HG03520 (cell line): ENCODE data around the gene CTNNA2.

Experiments used
- ATAC-seq: cut with Tn5 transposase; IDR thresholded peaks from one replicate; pipeline ENCODE4 v1.9.1; 2021; ENCODE audit warnings: mild to moderate bottlenecking, moderate library complexity; ENCODE audit not compliant: unreplicated experiment

Gene CTNNA2

GRCh38 chr2:80420530-80421208, 907.8 kb downstream of the CTNNA2 start:
- no peak for ATAC-seq

GRCh38 chr2:80429251-80429650, 916.4 kb downstream of the CTNNA2 start:
- ATAC-seq = no peak

DNA sequence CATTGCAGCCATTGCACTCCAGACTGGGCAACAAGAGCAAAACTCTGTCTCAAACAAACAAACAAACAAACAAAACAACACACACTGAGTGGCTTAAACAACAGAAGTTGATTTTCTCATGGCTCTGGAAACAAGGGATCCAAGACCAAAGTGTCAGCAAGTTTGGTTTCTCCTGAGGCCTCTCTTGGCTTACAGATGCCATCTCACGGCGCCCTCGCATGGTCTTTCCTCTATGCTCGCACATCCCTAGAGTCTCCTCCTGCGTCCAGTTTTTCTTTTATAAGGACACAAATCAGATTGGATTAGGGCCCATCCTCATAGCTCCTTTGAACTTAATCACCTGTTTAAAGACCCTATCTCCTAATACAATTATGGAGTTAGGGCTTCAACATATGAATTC, 925.1 kb downstream of the CTNNA2 start:
- ATAC-seq = no peak

- no peak for ATAC-seq
Measured at GRCh38 chr2:80438686-80439085, 925.8 kb downstream of the CTNNA2 start.

DNA sequence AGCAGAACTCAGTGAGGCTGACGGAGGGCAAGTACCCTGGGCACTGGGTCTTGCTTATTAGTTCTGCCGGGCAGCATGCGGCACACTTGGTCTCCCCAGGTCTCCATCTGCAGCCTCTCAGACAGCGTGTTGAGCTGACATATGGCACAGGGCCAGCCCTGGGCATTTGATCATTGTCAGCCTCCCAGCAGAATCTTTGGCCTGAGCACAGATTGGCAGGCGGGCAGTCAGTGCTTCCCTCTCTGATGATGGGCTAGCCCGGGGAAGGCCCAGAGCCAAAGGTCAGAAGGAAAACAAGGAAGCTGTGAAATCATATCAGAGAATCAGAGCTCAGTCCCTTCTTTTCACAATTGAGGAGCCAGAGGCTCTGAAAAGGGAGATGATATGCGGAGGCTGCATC, 941.8 kb downstream of the CTNNA2 start:
- no peak for ATAC-seq

DNA sequence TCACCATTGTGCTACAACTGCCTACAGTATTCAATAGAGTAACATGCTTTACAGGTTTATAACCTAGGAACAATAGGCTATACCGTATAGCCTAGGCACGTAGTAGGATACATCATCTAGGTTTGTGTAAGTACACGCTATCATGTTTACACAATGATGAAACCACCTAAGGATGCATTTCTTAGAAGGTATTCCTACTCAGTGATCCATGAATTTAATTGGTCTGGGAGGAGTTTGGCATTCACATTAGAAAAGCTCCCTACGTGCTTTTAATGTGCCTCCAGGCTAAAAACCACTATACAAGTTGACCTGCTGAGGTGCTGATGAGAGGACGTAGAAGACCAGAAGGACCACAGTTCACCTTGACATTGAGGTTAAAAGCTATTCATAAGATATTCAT, 946.2 kb downstream of the CTNNA2 start:
- ATAC-seq = no peak

GRCh38 chr2:80461505-80462197, 948.8 kb downstream of the CTNNA2 start:
- ATAC-seq = no peak

DNA sequence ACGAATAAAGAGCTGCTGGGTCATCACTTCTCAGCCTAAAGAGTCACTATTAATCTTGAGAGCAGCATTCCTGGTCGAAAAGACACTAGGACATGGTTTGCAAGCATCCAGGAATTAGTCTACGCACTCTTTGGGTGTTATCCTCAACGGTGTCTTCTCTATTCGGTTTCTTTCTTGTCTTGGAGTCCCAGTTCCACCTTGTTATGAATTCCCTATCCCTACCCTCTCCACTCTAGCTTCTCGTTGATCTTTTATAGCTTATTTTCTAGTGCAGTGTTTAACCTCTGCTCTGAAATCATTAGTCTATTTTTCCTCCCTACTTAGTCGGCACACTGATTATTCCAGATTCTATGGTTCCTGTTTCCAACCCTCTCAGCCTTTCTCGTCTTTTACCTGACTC, 949.8 kb downstream of the CTNNA2 start:
- no peak for ATAC-seq

DNA sequence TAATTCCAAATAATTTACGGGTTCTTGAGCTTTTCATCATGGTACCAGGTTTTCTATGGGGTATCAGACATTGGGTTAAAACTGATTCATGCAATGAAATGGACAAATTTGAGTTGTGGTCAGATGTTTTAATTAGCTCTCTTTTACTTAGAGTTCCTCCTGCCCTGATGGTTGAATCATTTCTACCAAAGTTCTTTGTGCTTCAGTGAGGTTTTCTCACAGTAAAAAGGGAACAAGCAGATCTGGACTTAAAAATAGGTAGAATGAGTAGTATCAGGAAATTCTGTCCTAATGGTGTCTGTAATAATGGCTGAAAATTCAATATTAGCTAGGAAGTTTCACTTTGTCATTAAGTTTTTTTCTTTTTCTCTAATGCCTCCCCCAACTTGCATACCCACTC, 951.4 kb downstream of the CTNNA2 start:
- ATAC-seq = no peak

- no peak for ATAC-seq
Measured at GRCh38 chr2:80467262-80467811, 954.5 kb downstream of the CTNNA2 start.

- no peak for ATAC-seq
Measured at GRCh38 chr2:80469428-80469827, 956.6 kb downstream of the CTNNA2 start.

DNA sequence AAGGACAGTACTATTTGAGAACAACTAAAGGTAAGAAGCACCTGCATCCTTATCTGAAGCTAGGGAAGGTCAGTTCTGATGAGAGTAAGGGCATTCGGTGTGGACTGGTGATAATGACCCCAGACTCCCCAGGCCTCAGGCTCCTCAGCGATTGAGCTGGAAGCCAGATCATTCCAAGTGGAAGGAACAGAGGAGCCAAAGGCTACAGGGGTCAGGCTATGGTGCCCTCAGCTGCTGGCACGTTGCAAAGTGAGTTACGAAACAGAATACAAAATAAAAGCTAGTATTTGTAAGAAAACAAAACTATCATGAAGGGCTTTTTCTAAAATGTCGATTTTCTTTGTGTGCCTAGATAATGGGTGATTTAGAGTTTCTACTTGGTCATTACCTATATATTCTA, 960.2 kb downstream of the CTNNA2 start:
- no peak for ATAC-seq

- no peak for ATAC-seq
Measured at GRCh38 chr2:80473796-80474195, 960.9 kb downstream of the CTNNA2 start.

DNA sequence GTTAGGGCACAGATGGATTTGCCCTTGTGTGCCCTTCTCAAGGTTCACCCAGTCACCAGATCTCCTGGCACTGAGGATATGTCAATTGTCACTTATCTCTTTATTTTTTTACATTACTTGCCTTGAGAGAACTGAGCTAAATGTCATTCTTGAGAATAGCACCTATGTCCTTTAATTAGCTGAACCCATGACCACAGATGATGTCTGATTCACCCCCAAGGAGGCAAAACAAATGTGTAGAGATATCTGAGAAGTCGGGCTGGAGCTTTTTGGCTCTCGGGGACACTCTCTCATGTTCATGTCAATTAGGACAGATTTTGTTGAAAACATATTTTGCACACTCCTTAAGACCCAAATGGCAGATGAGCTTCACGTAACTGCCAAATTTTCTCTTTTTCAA, 963.1 kb downstream of the CTNNA2 start:
- ATAC-seq = no peak

DNA sequence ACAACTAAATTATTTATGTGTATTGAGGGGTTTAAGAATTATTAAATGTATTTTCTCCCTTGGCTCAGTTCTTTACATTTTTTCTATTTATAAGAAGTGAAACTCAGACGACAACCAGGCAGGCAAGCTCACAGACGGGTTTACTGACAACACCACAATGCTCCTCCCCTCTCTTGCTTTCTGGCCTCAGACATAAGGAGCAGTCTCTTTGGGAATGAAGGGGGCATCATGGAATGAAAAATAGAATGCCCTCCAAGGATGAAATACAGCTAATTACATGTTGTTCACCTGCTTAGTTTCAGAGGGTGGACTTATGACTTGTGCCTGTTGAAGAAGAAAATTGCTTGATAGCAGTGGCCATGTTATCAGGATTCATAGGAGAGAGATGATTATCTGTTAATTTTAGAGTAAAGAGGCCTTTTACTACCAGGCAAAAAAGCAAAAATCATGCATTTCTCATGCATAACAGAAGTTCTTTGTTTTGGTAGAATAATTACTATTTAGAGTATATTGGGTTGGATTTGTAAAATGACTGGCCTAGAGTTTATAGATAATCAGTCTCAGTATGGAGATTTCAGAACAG, 963.8 kb downstream of the CTNNA2 start:
- no peak for ATAC-seq

GRCh38 chr2:80482276-80482675, 969.4 kb downstream of the CTNNA2 start:
- no peak for ATAC-seq

DNA sequence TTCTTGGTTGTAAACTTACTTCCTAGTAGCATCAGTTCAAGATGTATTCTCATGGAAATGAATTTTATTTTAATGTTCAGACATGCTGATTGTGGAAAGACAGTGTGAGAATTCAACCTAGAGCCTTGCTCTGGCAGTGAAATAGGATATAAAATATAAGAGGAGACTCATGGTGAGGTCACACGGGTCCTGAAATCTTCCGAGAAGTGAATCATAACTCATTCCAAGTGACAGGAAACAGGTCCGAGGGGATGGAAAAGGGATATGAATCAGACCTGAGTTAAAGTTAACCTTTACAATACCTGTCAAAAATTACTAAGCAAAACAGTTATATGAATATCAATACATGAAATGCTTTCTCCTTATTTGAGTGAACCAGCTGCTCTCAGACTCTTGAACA, 976.9 kb downstream of the CTNNA2 start:
- no peak for ATAC-seq

GRCh38 chr2:80490964-80491363, 978.1 kb downstream of the CTNNA2 start:
- ATAC-seq = no peak

- no peak for ATAC-seq
Measured at GRCh38 chr2:80496346-80496745, 983.5 kb downstream of the CTNNA2 start.

DNA sequence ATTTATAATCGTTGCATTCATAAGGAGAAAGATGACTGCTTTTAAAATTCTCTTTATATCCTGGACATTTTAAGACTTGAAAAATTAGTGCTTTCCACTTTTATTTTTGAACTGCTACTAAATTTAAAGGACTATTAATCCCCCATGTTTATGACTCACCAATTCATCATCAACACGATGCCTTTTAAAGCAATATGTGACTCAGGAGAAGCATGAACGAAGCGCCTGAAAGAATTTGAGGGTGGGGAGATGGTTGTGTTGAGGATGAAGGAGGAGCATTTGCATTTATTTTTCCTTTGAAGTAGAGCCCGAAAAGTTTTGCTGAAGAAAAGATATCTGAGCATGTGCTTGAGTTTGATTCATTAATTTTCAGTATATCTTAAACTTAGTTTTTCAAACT, 983.9 kb downstream of the CTNNA2 start:
- no peak for ATAC-seq

GRCh38 chr2:80499095-80499494, 986.2 kb downstream of the CTNNA2 start:
- ATAC-seq = no peak
